NCI-H2029 treated with DMSO at 0.1 percent for 48 hours (cell line): ENCODE results near the gene GLG1.
"Not testable (repeated sequence)": the region's sequence is repeated elsewhere in the genome, so short reads cannot be mapped to it uniquely, and the experiment has no call there.

ENCODE experiments used
- DNase-seq: peaks from one replicate; lab custom pipeline; 2025; lab: John Stamatoyannopoulos, UW

Gene GLG1

DNA sequence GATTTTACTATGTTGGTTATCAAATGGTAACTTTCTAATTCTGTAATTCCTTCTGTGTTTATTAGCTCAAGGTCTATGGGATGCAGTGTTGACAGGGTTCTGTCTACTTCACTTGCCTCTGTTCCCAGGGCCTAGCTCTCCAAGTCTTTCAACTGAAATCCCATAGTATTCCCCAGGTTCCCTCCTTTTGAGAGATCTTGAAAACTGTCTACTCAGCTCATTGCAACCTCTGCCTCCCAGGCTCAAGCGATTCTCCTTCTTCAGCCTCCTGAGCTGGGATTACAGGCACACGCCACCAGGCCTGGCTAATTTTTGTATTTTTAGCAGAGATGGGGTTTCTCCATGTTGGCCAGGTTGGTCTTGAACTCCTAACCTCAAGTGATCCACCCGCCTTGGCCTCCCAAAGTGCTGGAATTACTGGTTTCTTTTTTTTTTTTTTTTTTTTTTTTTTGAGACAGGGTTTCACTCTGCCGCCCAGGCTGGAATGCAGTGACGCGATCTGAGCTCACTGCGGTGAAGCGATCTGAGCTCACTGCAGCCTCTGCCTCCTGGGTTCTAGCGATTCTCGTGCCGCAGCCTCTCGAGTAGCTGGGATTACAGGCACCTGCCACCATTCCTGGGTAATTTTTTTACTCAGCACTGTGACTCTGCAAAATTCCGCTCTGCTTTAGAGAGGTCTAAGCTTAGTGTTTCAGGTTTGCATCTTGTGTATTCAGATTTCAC, 163.1 kb downstream of the GLG1 start:
- DNase-seq: not testable (repeated sequence)

- no peak for DNase-seq
Observed at GRCh38 chr16:74439685-74440084, 167.2 kb downstream of the GLG1 start.

DNA sequence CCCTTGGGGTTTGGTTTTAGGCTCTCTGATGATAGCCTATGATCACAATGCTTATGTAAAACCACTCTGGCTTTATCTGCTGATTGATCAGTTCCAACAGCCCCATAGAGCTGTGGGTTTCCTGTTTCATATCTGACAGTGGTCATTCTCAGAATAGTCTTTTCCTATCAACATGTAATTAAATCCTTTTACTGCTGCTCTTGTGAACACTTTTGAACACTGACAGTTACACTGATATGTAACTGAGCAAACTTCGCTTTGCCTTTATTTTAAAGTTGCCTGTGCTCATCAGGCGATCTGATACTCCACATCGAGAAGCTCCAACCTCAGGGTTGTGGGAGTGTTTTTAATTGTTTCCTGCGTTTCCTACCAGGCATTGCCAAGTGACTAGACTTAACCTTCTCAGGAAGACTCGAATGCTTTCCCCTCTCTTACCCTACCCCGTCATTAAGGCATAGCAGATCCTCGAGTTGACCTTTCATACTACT, 168.4 kb downstream of the GLG1 start:
- DNase-seq: no peak

GRCh38 chr16:74431516-74431915, 175.4 kb downstream of the GLG1 start:
- no peak for DNase-seq

DNA sequence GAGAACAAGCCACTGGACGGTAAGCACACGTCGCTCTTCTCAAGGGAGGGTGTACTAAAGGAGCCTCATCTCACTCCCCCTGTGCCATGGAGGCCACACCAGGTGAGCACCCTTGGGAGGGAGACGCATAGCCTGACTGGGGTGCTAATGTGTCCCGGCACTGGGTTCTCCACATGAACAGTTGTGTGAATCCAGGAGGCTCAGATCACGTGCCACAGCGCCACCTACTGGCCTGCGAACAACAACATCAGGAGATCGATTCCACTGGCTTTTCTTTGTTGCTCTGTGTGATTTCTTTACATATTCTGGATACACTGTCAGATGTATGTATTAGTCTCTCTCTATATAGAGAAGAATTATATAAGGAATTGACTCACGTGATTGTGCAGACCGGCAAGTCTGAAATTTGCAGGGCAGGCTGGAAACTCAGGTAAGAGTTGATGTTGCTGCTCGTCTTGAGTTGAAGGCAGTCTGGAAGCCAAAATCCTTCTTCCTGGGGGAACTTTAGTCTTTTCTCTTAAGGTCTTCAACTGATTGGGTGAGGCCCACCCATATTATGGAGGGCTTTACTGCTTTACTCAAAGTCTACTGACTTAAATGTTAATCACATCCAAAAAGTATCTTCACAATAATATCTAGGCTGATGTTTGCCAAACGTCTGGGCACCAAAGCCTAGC, 176.7 kb downstream of the GLG1 start:
- DNase-seq: not testable (repeated sequence)

DNA sequence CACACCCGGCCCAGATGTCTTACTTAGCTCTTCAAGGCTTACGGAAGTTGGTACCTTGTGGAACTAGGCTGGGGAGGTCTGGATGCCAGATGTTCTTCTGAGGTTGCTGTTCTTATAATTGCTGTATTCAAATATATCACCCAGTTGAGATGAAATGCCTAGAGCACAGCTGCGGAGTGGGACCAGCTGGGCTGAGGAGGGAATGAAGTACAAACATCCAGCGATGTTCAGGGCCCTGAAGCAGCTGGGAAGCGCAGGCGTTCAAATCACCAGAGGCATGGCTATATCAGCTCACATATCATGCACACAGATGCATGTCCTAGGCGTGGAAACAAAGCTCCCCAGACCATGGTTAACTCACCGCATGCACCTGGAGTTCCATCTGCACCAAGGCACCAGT, 178.4 kb downstream of the GLG1 start:
- not testable (repeated sequence) for DNase-seq

DNA sequence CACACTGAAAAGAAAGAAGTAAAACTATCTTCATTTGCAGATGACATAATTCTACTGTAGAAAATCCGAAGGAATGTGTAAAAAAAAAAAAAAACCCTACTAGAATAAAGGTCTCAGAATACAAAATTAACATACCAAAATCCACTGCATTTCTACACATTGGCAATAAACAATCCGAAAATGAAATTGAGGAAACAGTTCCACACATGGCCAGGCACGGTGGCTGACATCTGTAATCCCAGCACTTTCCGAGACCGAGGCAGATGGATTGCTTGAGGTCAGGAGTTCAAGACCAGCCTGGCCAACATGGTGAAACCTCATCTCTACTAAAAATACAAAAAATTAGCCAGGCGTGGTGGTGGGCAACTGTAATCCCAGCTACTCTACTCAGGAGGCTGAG, 181.2 kb downstream of the GLG1 start:
- not testable (repeated sequence) for DNase-seq

DNA sequence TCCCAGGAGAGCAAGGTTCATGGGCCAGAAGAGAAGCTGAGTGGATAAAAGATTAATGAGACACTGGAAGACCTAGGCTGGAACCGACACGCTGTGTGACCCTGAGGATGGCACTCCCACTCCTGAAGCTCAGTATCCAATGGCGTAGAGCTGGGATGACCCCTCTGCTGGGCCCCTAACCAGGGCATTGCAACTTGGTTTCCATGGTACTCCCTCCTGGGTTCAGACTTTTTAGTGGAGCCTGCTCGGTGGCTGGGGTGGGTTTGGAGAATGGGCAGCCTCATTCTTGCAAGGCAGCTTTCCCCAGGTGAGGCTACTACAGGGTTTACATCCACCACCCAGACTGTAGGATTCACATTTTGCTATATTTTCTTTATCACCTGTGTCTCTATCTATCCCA, 183.2 kb downstream of the GLG1 start:
- not testable (repeated sequence) for DNase-seq

GRCh38 chr16:74422086-74422485, 184.8 kb downstream of the GLG1 start:
- not testable (repeated sequence) for DNase-seq

GRCh38 chr16:74421482-74421785, 185.5 kb downstream of the GLG1 start:
- DNase-seq: not testable (repeated sequence)

GRCh38 chr16:74420612-74421481, 186.1 kb downstream of the GLG1 start, which contains the start of gene CLEC18B:
Gene CLEC18B, minus strand, starts transcription at chr16:74421478. Its CDS starts 208 bp downstream, at chr16:74421270.
- DNase-seq: not testable (repeated sequence)

DNA sequence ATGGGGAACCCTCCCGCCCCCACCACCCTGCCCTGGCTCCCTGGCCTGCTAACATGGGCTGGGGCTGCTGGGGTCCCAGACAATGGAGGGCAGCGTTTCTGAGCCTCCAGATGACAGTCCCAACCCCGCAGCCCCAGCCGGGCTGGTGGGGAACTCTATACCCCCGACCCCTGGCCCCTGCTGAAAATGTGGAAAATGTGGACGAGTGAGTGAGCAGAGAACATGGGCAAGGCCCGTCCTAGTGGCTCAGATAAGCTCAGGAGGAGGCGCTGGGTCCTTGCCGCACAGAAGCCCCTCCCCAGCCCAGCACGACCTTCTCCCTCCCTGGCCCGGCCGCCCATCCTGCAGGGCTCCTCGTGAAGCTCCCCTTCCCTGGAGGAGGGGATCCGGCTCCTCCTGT, 187.1 kb downstream of the GLG1 start:
- DNase-seq: not testable (repeated sequence)

- not testable (repeated sequence) for DNase-seq
Observed at GRCh38 chr16:74417897-74418296, 189.0 kb downstream of the GLG1 start.

DNA sequence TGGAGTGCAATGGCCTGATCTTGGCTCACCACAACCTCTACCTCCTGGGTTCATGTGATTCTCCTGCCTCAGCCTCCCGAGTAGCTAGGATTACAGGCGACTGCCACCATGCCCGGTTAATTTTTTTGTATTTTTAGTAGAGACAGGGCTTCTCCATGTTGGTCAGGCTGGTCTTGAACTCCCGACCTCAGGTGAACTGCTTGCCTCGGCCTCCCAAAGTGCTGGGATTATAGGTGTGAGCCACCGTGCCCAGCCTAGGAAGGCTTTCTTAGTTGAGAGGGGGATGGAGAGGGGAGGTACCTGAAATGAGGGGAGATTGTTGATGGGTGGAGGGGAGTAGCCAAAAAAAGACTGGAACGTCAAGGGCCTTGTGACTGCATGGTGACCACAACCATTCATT, 193.0 kb downstream of the GLG1 start:
- DNase-seq: not testable (repeated sequence)

DNA sequence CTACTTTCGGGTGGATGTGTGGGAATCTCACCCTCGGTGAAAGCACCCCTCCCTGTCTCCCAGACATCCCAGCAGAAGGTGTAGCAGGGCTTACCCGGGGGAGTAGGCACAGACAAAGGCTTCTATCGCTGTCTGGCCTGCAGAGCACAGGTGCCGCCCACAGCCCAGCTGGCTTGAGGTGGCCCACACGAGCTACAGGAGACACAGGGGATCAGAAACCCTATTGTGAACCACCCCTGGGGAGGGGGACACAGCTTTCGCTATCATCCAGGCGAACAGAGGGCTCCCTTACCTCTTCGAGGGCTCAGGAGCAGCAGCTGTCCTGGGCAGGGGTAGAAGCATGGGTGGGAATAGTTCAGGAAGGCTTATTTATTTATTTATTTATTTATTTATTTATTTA, 193.4 kb downstream of the GLG1 start:
- not testable (repeated sequence) for DNase-seq

DNA sequence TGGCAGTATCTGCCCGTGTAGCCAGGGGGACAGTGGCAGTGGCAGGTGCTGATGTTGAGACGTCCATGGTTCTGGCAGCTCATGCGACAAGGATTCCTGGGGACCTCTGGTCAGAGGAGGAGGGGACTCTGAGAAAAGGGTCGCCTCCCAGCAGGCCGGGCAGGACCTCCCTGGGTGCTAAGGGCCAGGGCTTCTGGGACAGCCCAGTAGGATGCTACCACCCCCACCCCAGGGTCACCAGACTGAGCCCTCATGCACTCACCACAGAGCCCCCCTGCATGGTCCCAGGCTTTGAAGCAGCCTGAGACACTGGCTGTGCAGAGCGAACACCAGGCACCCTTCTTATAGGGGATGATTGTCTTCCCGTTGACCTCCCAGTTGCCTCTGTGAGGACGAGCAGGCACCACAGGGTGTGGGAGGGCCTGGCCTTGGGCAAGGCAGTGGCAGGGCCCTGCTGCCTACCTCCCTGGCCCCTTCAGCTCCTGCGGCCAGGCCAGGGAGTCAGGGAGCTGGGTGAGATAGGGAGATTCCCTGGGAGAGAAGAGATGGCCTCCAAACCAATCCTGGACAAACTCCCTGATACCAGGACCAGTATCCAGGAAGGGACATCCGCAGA, 194.0 kb downstream of the GLG1 start:
- DNase-seq: not testable (repeated sequence)

DNA sequence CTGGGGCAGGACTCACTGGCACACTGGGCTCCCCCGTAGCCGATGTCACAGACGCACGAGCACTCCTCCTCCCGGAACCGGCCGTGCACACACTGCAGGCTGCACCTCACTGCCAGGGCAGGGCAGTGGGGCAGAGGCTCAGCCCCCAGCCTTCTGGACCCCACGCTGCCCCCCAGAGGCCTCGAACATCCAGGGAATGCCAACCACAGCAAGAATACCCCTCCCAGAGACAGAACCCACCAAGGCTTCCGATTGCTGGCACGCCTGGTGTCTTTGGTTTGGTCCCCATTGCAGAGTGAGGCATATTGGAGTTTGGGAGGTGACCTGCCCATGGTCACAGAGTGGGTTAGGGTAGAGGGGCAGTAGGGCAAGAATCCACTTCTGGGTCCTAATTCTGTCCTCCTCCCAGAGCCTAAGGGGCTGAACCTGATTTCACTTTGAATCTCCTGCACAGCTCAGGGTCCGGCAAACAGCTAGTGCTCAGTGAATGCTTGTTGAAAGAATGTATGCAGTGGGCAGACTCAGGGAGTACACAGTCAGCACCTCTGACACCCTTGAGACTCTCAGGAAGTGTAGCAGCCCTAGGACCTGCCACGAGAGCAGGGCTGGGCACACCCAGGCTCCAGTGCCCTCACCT, 194.7 kb downstream of the GLG1 start:
- not testable (repeated sequence) for DNase-seq

DNA sequence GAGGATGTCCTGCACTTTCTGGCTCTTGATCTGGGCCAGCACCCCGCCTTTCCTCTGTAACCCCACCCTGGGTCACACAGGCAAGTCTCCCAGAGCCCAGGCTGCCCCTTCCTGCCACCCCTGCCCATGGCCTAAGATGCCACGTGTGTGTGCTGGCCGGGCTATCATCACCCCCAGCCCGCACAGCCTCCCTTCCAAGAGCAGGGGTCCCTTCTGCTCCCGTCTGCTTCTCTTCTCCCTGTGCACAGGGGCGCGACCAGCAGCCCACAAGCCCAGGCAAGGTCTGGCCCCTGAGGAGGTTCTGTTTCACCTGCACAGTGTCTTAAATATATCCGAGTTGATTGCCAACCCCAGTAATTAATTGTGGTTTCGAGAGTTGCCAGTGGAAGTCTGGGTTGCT, 195.9 kb downstream of the GLG1 start:
- not testable (repeated sequence) for DNase-seq

- DNase-seq: not testable (repeated sequence)
Observed at GRCh38 chr16:74410057-74410957, 196.6 kb downstream of the GLG1 start.
